Body of pancreas (tissue), 4 donors: Measurements from ENCODE around the gene UHRF1. TPM values are rescaled to one million over a fixed set of nuclear protein-coding genes. Genes with fewer than 3 reads are reported as not detected.

ENCODE experiments used
- ATAC-seq: fragments of 150-250 bp; one replicate; pipeline ENCODE4 v1.9.1; 2016
- DNase-seq, 4 donors: peaks; one replicate each; pipeline ENCODE4 v3.0.0-alpha.2; 2019
- H3K27ac ChIP-seq, 4 donors: fragments of 200-600 bp; sonication (generic); 1 replicate in 3 of 4; 2 replicates in 1 of 4; pipeline versions ENCODE4 v1.5.1 to v1.6.1; 2016 to 2019; ENCODE audit warnings: mild to moderate bottlenecking in 1 of 4, mixed read lengths in 1 of 4, moderate library complexity in 1 of 4
- H3K27me3 ChIP-seq, 2 donors: fragments of 200-600 bp; sonication (generic); one replicate each; pipeline ENCODE4 v1.6.0; 2016; ENCODE audit warnings: mild to moderate bottlenecking in 1 of 2
- H3K36me3 ChIP-seq, 2 donors: fragments of 200-600 bp; sonication (generic); replicated peaks in 1 of 2; 2 replicates each; pipeline ENCODE4 v1.5.1; 2016; ENCODE audit warnings: low read depth in 2 of 2; ENCODE audit not compliant: insufficient read depth in 1 of 2
- H3K4me1 ChIP-seq: fragments of 200-600 bp; sonication (generic); one replicate; pipeline ENCODE4 v1.6.0; 2016
- H3K4me3 ChIP-seq, 2 donors: fragments of 200-600 bp; sonication (generic); 1 replicate in 1 of 2; 2 replicates in 1 of 2; pipeline ENCODE4 v1.5.1; 2016 to 2019
- H3K9me3 ChIP-seq, 3 donors: fragments of 200-600 bp; sonication (generic); 1 replicate in 2 of 3; 2 replicates in 1 of 3; pipeline ENCODE4 v1.5.1; 2016
- POLR2A ChIP-seq, 3 donors: fragments of 450-650 bp; IDR thresholded peaks; one replicate each; pipeline ENCODE4 v1.6.1; 2016; ENCODE audit warnings: antibody characterized with exemption in 3 of 3, mild to moderate bottlenecking in 2 of 3
- WGBS, 2 donors: methylation state at CpG; one replicate each; pipeline ENCODE4 v1.1.5; 2017; 5-methylcytosine and 5-hydroxymethylcytosine counted together
- intact Hi-C: fragments of 100-400 bp; cut with DNase I; formaldehyde crosslinking; loops from one replicate; pipeline ENCODE4 v1.15.1; 2023
- total RNA-seq, 2 donors: library from RNA; depleted of rRNA; stranded (reverse); fragments of >200 nt; gene quantifications; one replicate each; pipeline ENCODE4 v1.1.0, GENCODE V29; 2016
- TF ChIP-seq, protein P1 (sequence below), 7 experiments: fragments of 450-650 bp in 4 of 7; fragments of 200-600 bp in 3 of 7; sonication (generic) in 3 of 7; IDR thresholded peaks; one replicate each; pipeline ENCODE4 v1.5.1; 2016 to 2019; ENCODE audit warnings: antibody characterized with exemption in 7 of 7

UHRF1 gene
- total RNA-seq, 2 donors from 2014 or later, result 2.1 to 3.3 TPM

GRCh38 chr19:4980838-4981680 lies 71.8 kb downstream of the UHRF1 start:
- TF ChIP-seq POLR2A (IDR thresholded peaks at IDR 0.05), result no peak
- TF ChIP-seq, protein P1, sequence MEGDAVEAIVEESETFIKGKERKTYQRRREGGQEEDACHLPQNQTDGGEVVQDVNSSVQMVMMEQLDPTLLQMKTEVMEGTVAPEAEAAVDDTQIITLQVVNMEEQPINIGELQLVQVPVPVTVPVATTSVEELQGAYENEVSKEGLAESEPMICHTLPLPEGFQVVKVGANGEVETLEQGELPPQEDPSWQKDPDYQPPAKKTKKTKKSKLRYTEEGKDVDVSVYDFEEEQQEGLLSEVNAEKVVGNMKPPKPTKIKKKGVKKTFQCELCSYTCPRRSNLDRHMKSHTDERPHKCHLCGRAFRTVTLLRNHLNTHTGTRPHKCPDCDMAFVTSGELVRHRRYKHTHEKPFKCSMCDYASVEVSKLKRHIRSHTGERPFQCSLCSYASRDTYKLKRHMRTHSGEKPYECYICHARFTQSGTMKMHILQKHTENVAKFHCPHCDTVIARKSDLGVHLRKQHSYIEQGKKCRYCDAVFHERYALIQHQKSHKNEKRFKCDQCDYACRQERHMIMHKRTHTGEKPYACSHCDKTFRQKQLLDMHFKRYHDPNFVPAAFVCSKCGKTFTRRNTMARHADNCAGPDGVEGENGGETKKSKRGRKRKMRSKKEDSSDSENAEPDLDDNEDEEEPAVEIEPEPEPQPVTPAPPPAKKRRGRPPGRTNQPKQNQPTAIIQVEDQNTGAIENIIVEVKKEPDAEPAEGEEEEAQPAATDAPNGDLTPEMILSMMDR (IDR thresholded peaks at IDR 0.05), result no peak
- peaks cover 53% of the 10 kb centered on the region for H3K4me1 ChIP-seq
- intact Hi-C loops, result no loop called here
- WGBS, 2 donors, result 76 to 100% methylated on average over 4 to 25 of the region's 27 CpGs
- H3K27me3 ChIP-seq, result no peaks in the 10 kb centered on the region
- peak overlapping the region in 1 of 4 donors; percentile 7 for H3K27ac ChIP-seq
- no peak overlapping the region for H3K4me3 ChIP-seq
- no peaks in the 10 kb centered on the region for H3K36me3 ChIP-seq
- H3K9me3 ChIP-seq, result no peaks in the 10 kb centered on the region
- ATAC-seq (no peak), DNase-seq (no peak)

DNA sequence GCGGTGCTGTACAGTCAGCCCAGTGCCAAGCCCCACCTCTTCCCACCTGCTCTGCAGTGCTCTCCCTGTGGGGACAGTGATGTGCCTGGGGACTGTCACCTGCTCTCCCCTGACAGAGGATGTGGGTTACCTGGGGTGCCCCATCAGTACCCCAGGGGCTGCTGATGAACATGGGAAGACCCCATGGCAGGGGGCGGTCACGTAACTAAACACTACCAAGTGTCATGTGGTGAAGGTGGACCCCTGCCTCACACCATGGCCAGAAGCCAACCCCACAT lies 72.3 kb downstream of the UHRF1 start:
- Histone ChIP-seq H3K27ac (peak overlapping the region in 1 of 4 donors; percentile 7), H3K4me3 (no peak overlapping the region), H3K36me3 (no peaks in the 10 kb centered on the region), H3K9me3 (no peaks in the 10 kb centered on the region), H3K4me1 (peaks cover 52% of the 10 kb centered on the region), H3K27me3 (no peaks in the 10 kb centered on the region)
- WGBS, 2 donors, result 74% methylated on average over 3 of the region's 3 CpGs; no CpG with 5 or more reads in 1 of the 2 donors
- intact Hi-C loops, result no loop called here
- no peak for DNase-seq
- TF ChIP-seq, protein P1 (IDR thresholded peaks at IDR 0.05), result no peak
- no peak for TF ChIP-seq POLR2A (IDR thresholded peaks at IDR 0.05)
- no peak for ATAC-seq

GRCh38 chr19:4983346-4984105 lies 74.2 kb downstream of the UHRF1 start:
- DNase-seq (no peak), ATAC-seq (no peak)
- Histone ChIP-seq H3K9me3 (no peaks in the 10 kb centered on the region), H3K4me3 (no peak overlapping the region), H3K27me3 (no peaks in the 10 kb centered on the region), H3K27ac (no peak overlapping the region), H3K36me3 (no peaks in the 10 kb centered on the region), H3K4me1 (peaks cover 44% of the 10 kb centered on the region)
- no peak for TF ChIP-seq POLR2A (IDR thresholded peaks at IDR 0.05)
- TF ChIP-seq, protein P1 (IDR thresholded peaks at IDR 0.05), result no peak
- WGBS, 2 donors, result 80 to 89% methylated on average over 1 to 23 of the region's 23 CpGs
- intact Hi-C loops, result no loop called here

- ATAC-seq (no peak), DNase-seq (no peak)
- WGBS, 2 donors, result 74 to 94% methylated on average over 2 to 7 of the region's 7 CpGs
- H3K4me3 ChIP-seq, result no peak overlapping the region
- H3K27ac ChIP-seq, result no peak overlapping the region
- no peaks in the 10 kb centered on the region for H3K36me3 ChIP-seq
- intact Hi-C loops, result no loop called here
- no peaks in the 10 kb centered on the region for H3K27me3 ChIP-seq
- peaks cover 39% of the 10 kb centered on the region for H3K4me1 ChIP-seq
- no peaks in the 10 kb centered on the region for H3K9me3 ChIP-seq
- TF ChIP-seq POLR2A (IDR thresholded peaks at IDR 0.05), result no peak
- TF ChIP-seq, protein P1 (IDR thresholded peaks at IDR 0.05), result no peak
These were observed 74.7 kb downstream of the UHRF1 start for GRCh38 chr19:4984106-4984380.
